PFSK-1 (cell line): ENCODE measurements around the gene EPHB4.

Experiments
- FOXP2 ChIP-seq: optimal IDR thresholded peaks from 2 replicates; pipeline ENCODE3; 2011; ENCODE audit warnings: borderline replicate concordance, control low read depth, inconsistent platforms; ENCODE audit not compliant: insufficient read depth; ENCODE audit errors: extremely low read length, extremely low read depth
- POLR2AphosphoS5 ChIP-seq: IDR thresholded peaks from 2 replicates; pipeline ENCODE4 v1.6.1; 2012; ENCODE audit warnings: low read depth, mild to moderate bottlenecking, control low read depth, low read length, moderate library complexity
- SIN3A ChIP-seq: IDR thresholded peaks from 2 replicates; pipeline ENCODE4 v1.6.1; 2012; ENCODE audit warnings: mild to moderate bottlenecking, low read length, moderate library complexity, borderline replicate concordance; ENCODE audit not compliant: insufficient read depth
- TAF1 ChIP-seq: IDR thresholded peaks from 2 replicates; pipeline ENCODE4 v1.6.1; 2012; ENCODE audit warnings: low read length, control low read depth, borderline replicate concordance; ENCODE audit not compliant: insufficient read depth
- TF ChIP-seq, protein P1 (sequence below), 2 experiments: IDR thresholded peaks; 2 replicates each; pipeline versions ENCODE4 v1.6.1 to v1.8.0; 2011 to 2012; ENCODE audit warnings: low read depth in 2 of 2, low read length in 2 of 2, control low read depth in 1 of 2, inconsistent platforms in 1 of 2, mild to moderate bottlenecking in 1 of 2, moderate library complexity in 1 of 2; ENCODE audit not compliant: insufficient read depth in 1 of 2

Gene EPHB4

DNA sequence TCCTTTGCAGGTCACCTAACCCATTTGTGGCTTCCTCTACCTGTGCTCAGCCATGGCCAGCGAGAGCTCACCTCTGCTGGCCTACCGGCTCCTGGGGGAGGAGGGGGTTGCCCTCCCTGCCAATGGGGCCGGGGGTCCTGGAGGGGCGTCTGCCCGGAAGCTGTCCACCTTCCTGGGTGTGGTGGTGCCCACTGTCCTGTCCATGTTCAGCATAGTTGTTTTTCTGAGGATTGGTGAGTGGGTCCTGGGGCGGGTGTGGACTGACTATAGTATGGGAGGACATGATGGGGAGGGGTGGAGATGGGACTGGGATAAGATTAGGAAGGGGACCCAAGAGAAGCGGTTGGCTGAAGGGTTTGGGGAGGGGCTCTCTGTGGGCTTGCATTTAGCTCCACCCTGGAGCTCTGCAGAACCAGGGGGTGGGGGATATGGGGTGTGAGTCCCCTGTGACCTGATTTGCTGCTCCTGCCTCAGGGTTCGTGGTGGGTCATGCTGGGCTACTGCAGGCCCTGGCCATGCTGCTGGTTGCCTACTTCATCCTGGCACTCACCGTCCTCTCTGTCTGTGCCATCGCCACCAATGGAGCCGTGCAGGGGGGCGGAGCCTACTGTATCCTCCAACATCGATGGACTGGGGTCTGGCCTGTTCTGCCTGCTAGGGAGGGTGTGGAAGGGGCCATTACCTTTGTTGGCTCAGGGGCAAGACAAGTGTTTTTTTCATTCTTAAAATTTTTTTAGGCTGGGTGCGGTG, 27.0 kb upstream of the EPHB4 start:
- TF ChIP-seq, protein P1, sequence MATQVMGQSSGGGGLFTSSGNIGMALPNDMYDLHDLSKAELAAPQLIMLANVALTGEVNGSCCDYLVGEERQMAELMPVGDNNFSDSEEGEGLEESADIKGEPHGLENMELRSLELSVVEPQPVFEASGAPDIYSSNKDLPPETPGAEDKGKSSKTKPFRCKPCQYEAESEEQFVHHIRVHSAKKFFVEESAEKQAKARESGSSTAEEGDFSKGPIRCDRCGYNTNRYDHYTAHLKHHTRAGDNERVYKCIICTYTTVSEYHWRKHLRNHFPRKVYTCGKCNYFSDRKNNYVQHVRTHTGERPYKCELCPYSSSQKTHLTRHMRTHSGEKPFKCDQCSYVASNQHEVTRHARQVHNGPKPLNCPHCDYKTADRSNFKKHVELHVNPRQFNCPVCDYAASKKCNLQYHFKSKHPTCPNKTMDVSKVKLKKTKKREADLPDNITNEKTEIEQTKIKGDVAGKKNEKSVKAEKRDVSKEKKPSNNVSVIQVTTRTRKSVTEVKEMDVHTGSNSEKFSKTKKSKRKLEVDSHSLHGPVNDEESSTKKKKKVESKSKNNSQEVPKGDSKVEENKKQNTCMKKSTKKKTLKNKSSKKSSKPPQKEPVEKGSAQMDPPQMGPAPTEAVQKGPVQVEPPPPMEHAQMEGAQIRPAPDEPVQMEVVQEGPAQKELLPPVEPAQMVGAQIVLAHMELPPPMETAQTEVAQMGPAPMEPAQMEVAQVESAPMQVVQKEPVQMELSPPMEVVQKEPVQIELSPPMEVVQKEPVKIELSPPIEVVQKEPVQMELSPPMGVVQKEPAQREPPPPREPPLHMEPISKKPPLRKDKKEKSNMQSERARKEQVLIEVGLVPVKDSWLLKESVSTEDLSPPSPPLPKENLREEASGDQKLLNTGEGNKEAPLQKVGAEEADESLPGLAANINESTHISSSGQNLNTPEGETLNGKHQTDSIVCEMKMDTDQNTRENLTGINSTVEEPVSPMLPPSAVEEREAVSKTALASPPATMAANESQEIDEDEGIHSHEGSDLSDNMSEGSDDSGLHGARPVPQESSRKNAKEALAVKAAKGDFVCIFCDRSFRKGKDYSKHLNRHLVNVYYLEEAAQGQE (IDR thresholded peaks at IDR 0.05; ENCODE audit: insufficient read depth in 1 of 2, low read depth in 2 of 2, low read length in 2 of 2), result no peak
- no peak for TF ChIP-seq POLR2AphosphoS5
- no peak for TF ChIP-seq SIN3A
- no peak for TF ChIP-seq FOXP2
- TF ChIP-seq TAF1, result no peak

- TF ChIP-seq FOXP2 (peak; percentile 32), POLR2AphosphoS5 (peak; percentile 70), SIN3A (peak; percentile 31; the same call in 1 of the 2 replicates), TAF1 (0 out of 2 replicates have a peak, but pooled peaks have one; percentile 47)
- TF ChIP-seq, protein P1 (IDR thresholded peaks at IDR 0.05; ENCODE audit: insufficient read depth in 1 of 2, low read depth in 2 of 2, low read length in 2 of 2), result 0 out of 4 replicates have a peak, but pooled peaks of 1 of the 2 experiments have one; percentile 19
Observed at GRCh38 chr7:100852048-100852872, 24.9 kb upstream of the EPHB4 start, which contains the start of gene SLC12A9. TSS of gene SLC12A9 (plus strand) at chr7:100852713. CDS start at chr7:100854198, 1,485 bp downstream.

DNA sequence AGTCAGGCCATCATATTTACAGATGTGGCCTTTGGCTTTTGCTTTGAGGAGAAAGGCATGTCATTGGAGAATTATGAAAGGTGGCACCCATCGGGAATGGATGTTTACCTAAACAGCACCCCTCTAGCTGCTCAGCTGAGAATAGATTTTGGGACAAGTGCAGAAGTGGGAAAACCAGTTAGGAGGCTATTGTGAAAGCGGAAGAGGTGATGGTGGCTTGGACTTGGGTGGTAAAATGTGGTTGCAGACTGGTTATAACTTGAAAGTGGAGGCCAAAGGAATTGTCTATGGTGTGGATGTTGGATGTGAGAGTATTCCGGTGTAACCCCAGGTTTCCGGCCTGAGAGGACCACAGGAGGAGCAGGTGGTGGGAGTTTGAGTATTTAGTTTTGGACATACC, 20.0 kb upstream of the EPHB4 start:
- TF ChIP-seq FOXP2 (no peak), TAF1 (no peak), SIN3A (no peak), POLR2AphosphoS5 (no peak)
- TF ChIP-seq, protein P1 (IDR thresholded peaks at IDR 0.05; ENCODE audit: insufficient read depth in 1 of 2, low read depth in 2 of 2, low read length in 2 of 2), result no peak

DNA sequence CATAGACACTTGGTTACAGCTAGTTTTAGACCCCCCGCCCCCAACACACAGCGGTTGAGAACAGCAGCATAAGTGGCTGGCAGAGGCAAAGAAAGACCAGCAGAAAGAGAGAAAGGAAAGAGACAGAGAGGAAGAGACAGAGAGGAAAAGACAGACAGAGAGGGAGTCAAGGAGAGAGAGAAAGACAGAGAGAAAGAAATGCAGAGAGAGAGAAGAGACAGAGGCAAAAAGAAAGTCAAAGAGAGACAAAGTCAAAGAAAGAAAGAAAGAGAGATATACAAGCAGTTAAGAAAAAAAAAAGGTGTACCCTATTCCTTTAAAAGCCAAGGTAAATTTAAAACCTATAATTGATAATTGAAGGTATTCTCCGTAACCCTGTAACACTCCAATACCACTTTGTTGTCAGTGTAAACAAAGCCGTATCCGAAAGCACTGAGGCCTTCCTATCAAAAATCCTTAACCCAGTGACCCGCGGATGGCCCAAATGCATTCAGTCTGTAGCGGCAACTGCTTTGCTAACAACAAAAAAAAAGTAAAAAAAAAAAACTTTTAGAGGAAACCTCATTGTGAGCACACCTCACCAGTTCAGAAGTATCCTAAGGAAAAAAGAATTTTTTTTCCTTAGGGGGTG, 13.3 kb upstream of the EPHB4 start:
- TF ChIP-seq, protein P1 (IDR thresholded peaks at IDR 0.05; ENCODE audit: insufficient read depth in 1 of 2, low read depth in 2 of 2, low read length in 2 of 2), result no peak
- TF ChIP-seq FOXP2 (no peak), SIN3A (no peak), TAF1 (no peak), POLR2AphosphoS5 (no peak)
